ENCODE measurements around the gene MARK1. TPM values are rescaled to one million over a fixed set of nuclear protein-coding genes. Genes with fewer than 3 reads are reported as not detected.

The MARK1 gene
- total and polyA plus RNA-seq, 4 donors, result 19.4 to 35.9 (median 32.5) TPM

DNA sequence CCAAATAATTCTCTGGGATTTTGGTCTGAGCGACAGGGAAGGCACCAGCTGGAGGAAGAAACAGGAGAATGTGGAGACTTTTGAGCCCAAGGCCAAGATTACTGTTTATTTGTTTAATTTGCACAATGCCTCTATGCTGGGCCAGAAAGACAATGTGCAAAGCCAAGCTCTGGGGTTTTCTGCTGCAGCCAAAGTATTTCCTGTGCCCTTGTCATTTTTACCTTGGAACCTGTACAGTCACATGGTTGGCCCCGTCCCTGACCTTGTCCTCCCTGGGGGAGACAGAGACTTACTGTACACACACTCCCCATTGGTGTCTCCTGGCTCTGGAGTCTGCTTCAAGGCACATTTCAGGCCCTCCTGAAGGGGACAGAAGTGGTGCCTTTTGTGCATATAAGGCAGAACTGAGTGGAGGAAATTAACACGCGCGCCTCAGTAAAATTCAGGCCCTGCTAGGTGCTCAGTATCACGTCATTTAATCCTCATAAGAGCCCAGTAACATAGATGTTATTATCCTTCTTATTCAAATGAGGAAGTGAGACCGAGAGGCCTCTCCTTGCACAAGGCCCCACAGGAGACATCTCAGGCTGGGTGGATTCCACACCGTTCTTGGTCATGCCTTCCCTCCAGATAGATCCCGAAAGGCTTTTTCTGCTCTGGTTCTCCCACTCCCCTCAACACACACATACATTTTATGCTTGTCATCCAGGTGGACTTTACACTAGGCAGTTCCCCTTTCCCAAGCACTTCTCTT lies 183.3 kb downstream of the MARK1 start:
- no peak for DNase-seq (ENCODE audit: low read depth in 4 of 6, low spot score in 6 of 6)
- no peak overlapping the region for H3K4me3 ChIP-seq (ENCODE audit: low read depth, low read length)
- H3K27me3 ChIP-seq (ENCODE audit: control insufficient read depth, insufficient read depth, low read length), result no peaks in the 10 kb centered on the region
- H3K27ac ChIP-seq (ENCODE audit: low read depth, low read length), result peak overlapping the region; percentile 10
- peaks cover 6% of the 10 kb centered on the region for H3K4me1 ChIP-seq (ENCODE audit: control insufficient read depth, insufficient read depth, low read length)
- no peaks in the 10 kb centered on the region for H3K36me3 ChIP-seq (ENCODE audit: control insufficient read depth, insufficient read depth, low read length)
- 69% methylated on average over 8 of the region's 9 CpGs for WGBS (ENCODE audit: insufficient coverage)
- peaks cover 8% of the 10 kb centered on the region for H3K9me3 ChIP-seq (ENCODE audit: control insufficient read depth, insufficient read depth, low read length)

Small RNA genes within 50 kb of the gene (small RNA-seq; reads per million reads assigned to genes)
- not detected for gene RN7SL464P (ENCODE audit: low replicate concordance)

Other genes with a start within 250 kb of the MARK1 start
- gene C1orf115, start 162.2 kb downstream of the MARK1 start, total RNA-seq, result 10 to 100 TPM; 10.1 to 44.9 TPM
- gene C1orf115, start 162.2 kb downstream of the MARK1 start, polyA plus RNA-seq (ENCODE audit: insufficient read length in 2 of 2), result 10 to 100 TPM; 18.9 to 22.5 TPM
- 10 to 100 TPM; 10.8 to 16.5 TPM for gene MTARC2, start 220.2 kb downstream of the MARK1 start, total RNA-seq
- gene MTARC2, start 220.2 kb downstream of the MARK1 start, polyA plus RNA-seq (ENCODE audit: insufficient read length in 2 of 2), result 10 to 100 TPM; 25.9 to 26.4 TPM

Measured in spinal cord (tissue), 10 donors.